ENCODE data around the gene AARS2.

GRCh38 chr6:44271406-44271723 is 41.8 kb downstream of the AARS2 start:
- TF ChIP-seq CTCF (conservative IDR thresholded peaks at IDR 0.05 in 1 of 2, IDR thresholded peaks at IDR 0.05 in 1 of 2; ENCODE audit: low read depth in 1 of 2, low read length in 2 of 2) (no peak), EZH2 (IDR thresholded peaks at IDR 0.05; ENCODE audit: low read length, missing control alignments) (peak; percentile 93)

Data from fibroblast of lung (primary cell).